ENCODE measurements around the gene SH3BP1.

DNA sequence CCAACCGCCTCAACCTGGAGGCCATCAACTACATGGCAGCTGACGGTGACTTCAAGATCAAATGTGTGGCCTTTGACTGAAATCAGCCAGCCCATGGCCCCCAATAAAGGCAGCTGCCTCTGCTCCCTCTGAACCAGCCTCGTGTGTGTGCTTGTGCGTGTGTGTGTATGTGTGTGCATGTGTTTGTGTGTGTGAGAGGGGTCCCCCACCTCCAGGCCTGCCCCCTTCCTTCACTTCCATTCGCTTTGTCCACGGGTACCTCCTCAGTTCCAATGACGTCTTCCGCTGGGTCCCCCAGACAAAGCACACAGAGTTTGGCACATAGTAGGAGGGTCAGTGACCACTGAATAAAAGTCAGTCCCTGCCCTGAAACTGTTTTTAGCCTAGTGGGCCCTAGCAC lies 40.2 kb downstream of the SH3BP1 start:
- TF ChIP-seq, protein P1, sequence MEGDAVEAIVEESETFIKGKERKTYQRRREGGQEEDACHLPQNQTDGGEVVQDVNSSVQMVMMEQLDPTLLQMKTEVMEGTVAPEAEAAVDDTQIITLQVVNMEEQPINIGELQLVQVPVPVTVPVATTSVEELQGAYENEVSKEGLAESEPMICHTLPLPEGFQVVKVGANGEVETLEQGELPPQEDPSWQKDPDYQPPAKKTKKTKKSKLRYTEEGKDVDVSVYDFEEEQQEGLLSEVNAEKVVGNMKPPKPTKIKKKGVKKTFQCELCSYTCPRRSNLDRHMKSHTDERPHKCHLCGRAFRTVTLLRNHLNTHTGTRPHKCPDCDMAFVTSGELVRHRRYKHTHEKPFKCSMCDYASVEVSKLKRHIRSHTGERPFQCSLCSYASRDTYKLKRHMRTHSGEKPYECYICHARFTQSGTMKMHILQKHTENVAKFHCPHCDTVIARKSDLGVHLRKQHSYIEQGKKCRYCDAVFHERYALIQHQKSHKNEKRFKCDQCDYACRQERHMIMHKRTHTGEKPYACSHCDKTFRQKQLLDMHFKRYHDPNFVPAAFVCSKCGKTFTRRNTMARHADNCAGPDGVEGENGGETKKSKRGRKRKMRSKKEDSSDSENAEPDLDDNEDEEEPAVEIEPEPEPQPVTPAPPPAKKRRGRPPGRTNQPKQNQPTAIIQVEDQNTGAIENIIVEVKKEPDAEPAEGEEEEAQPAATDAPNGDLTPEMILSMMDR (IDR thresholded peaks at IDR 0.05), result no peak
- TF ChIP-seq POLR2A (IDR thresholded peaks at IDR 0.05) (no peak), POLR2AphosphoS5 (IDR thresholded peaks at IDR 0.05) (no peak)

Measured in upper lobe of left lung (tissue), 4 donors.